GM12878 (cell line): ENCODE data around the gene F12. TPM values are rescaled to one million over a fixed set of nuclear protein-coding genes. Genes with fewer than 3 reads are reported as not detected.

Source experiments
- ATAC-seq: fragments of 200-7000 bp; cut with Tn5 transposase; 3 replicates; pipeline ENCODE4 v1.9.1; 2020; ENCODE audit warnings: mild to moderate bottlenecking, moderate library complexity
- BruUV-seq: library from RNA; stranded (reverse); fragments of 400-500 nt; replicated peaks from 2 replicates; lab custom pipeline; 2021; lab: Mats Ljungman, UMichigan
- CTCF ChIA-PET: fragments of 300-600 bp; sonication (Branson Sonifier 250); formaldehyde crosslinking; extraction: SDS; loops from one replicate; lab custom pipeline; 2021; ENCODE audit warnings: inconsistent platforms; lab: Yijun Ruan, JAX
- POLR2A ChIA-PET: fragments of 350-600 bp; formaldehyde crosslinking; extraction: SDS; loops from one replicate; lab custom pipeline; 2021; ENCODE audit warnings: inconsistent platforms; lab: Charles Lee
- RAD21 ChIA-PET: fragments of 300-600 bp; sonication (Branson Sonifier 250); formaldehyde crosslinking; loops from one replicate; lab custom pipeline; 2023; ENCODE audit warnings: antibody characterized with exemption; ENCODE audit not compliant: unreplicated experiment; lab: Charles Lee
- SMC1A ChIA-PET: fragments of 300-600 bp; sonication (Branson Sonifier 250); formaldehyde crosslinking; loops from one replicate; lab custom pipeline; 2023; ENCODE audit not compliant: unreplicated experiment, uncharacterized antibody; lab: Charles Lee
- DNase-seq: peaks from one replicate; pipeline ENCODE4 v3.0.0-alpha.2; 2011; ENCODE audit warnings: low read depth, low spot score
- FAIRE-seq: peaks from 3 replicates; lab custom pipeline; 2011; peaks lifted over from hg19 to GRCh38; lab: Jason Lieb, UNC
- H2AFZ ChIP-seq: 2 replicates; pipeline ENCODE4 v1.6.0; 2011; ENCODE audit warnings: low read depth, low read length, control low read depth; ENCODE audit not compliant: control insufficient read depth
- H3K27ac ChIP-seq: 2 replicates; pipeline ENCODE4 v1.5.1; 2011; ENCODE audit warnings: control low read depth; ENCODE audit not compliant: control insufficient read depth, insufficient read depth
- H3K27me3 ChIP-seq, 2 experiments: replicated peaks in 1 of 2; 2 replicates each; pipeline versions ENCODE4 v1.6.0 to v1.6.1; 2011; ENCODE audit warnings: low read length in 1 of 2; ENCODE audit not compliant: control insufficient read depth in 2 of 2, insufficient read depth in 2 of 2
- H3K36me3 ChIP-seq, 2 experiments: 2 replicates each; pipeline ENCODE4 v1.5.1; 2011; ENCODE audit warnings: low read length in 1 of 2; ENCODE audit not compliant: control insufficient read depth in 2 of 2, insufficient read depth in 2 of 2
- H3K4me1 ChIP-seq: 2 replicates; pipeline ENCODE4 v1.6.1; 2011; ENCODE audit warnings: mild to moderate bottlenecking, low read length, moderate library complexity, mixed read lengths; ENCODE audit not compliant: control insufficient read depth, insufficient read depth
- H3K4me2 ChIP-seq: 2 replicates; pipeline ENCODE4 v1.6.0; 2011; ENCODE audit warnings: control low read depth; ENCODE audit not compliant: control insufficient read depth, insufficient read depth
- H3K4me3 ChIP-seq: fragments of 200-600 bp; sonication (generic); 2 replicates; pipeline ENCODE4 v1.5.1; 2016
- H3K79me2 ChIP-seq: 2 replicates; pipeline ENCODE4 v1.6.0; 2011; ENCODE audit warnings: low read length; ENCODE audit not compliant: control insufficient read depth, insufficient read depth
- H3K9ac ChIP-seq: 2 replicates; pipeline ENCODE4 v1.8.0; 2011; ENCODE audit warnings: low read length, control low read depth, mixed read lengths; ENCODE audit not compliant: control insufficient read depth, insufficient read depth
- H3K9me3 ChIP-seq: replicated peaks from 3 replicates; pipeline ENCODE4 v1.5.1; 2011; ENCODE audit warnings: mild to moderate bottlenecking, low read length; ENCODE audit not compliant: control insufficient read depth, insufficient read depth
- H4K20me1 ChIP-seq: 2 replicates; pipeline ENCODE4 v1.6.0; 2011; ENCODE audit not compliant: control insufficient read depth, insufficient read depth
- ATF3 ChIP-seq: IDR thresholded peaks from 2 replicates; pipeline ENCODE4 v1.6.1; 2011; ENCODE audit warnings: low read depth, mild to moderate bottlenecking, low read length, moderate library complexity, borderline replicate concordance; ENCODE audit errors: extremely low read depth
- HDAC6 ChIP-seq: fragments of 200-600 bp; sonication (generic); IDR thresholded peaks from one replicate; pipeline ENCODE4 v1.8.0; 2017; ENCODE audit warnings: antibody characterized with exemption; ENCODE audit not compliant: unreplicated experiment
- IRF5 ChIP-seq: fragments of 450-650 bp; IDR thresholded peaks from 2 replicates; pipeline ENCODE4 v1.6.1; 2017; ENCODE audit warnings: borderline replicate concordance
- PAX8 ChIP-seq: fragments of 450-650 bp; IDR thresholded peaks from 2 replicates; pipeline ENCODE4 v1.6.1; 2017; ENCODE audit warnings: mild to moderate bottlenecking, moderate library complexity
- POLR2A ChIP-seq: IDR thresholded peaks from 2 replicates; pipeline ENCODE4 v1.6.1; 2011; ENCODE audit warnings: low read depth, mild to moderate bottlenecking, low read length
- TAF1 ChIP-seq: IDR thresholded peaks from 2 replicates; pipeline ENCODE4 v1.6.1; 2011; ENCODE audit warnings: mild to moderate bottlenecking, low read depth, low read length, borderline replicate concordance
- TARDBP ChIP-seq: IDR thresholded peaks from 2 replicates; pipeline ENCODE4 v1.6.1; 2016; ENCODE audit warnings: borderline replicate concordance
- WGBS: methylation state at CpG from one replicate; pipeline ENCODE4 v1.1.6; 2016; ENCODE audit warnings: low lambda C conversion rate; ENCODE audit not compliant: insufficient replicate concordance, insufficient coverage; ENCODE audit errors: missing lambda C conversion rate; 5-methylcytosine and 5-hydroxymethylcytosine counted together
- in situ Hi-C: fragments of 300-500 bp; cut with MboI; formaldehyde crosslinking; loops from 9 replicates; pipeline ENCODE4 v1.14.3; 2018; ENCODE audit warnings: mixed read lengths
- intact Hi-C: fragments of 100-400 bp; cut with micrococcal nuclease; formaldehyde crosslinking; loops from one replicate; pipeline ENCODE4 v1.14.2; 2022; ENCODE audit not compliant: unreplicated experiment
- polyA plus RNA-seq, 11 experiments: library from polyadenylated mRNA; depleted of rRNA in 4 of 11; unstranded in 6 of 11; stranded (reverse) in 5 of 11; fragments of >200 nt; fragmentation: Nextera tagmentation in 4 of 11; fragmentation: Illumina TruSeq in 1 of 11; extraction: Ambion mirVana in 4 of 11; extraction: Trizol in 1 of 11; gene quantifications; 1 replicate in 1 of 11; 2 replicates in 10 of 11; pipeline versions ENCODE4 v1.2.1 to v1.2.3, GENCODE V29; 2011 to 2016; ENCODE audit warnings: inconsistent platforms in 2 of 11, missing spikeins in 2 of 11, low read depth in 1 of 11
- total RNA-seq, 4 experiments: library from RNA; depleted of rRNA in 3 of 4; stranded (reverse); fragments of >200 nt in 3 of 4; fragmentation: Illumina TruSeq in 1 of 4; extraction: Trizol in 1 of 4; gene quantifications; 2 replicates each; pipeline versions ENCODE4 v1.2.1 to v1.2.3, GENCODE V29; 2013 to 2021

Gene F12
- total and polyA plus RNA-seq, 10 of the 15 experiments (the other 5 are each of a cell fraction or from before 2014, with no cell fraction given), result 0.25 to 11.3 (median 5.5) TPM

GRCh38 chr5:177440211-177440989, 31.0 kb upstream of the F12 start:
- Histone ChIP-seq H4K20me1 (no peaks in the 10 kb centered on the region), H3K79me2 (no peaks in the 10 kb centered on the region), H3K27ac (no peak overlapping the region), H3K4me3 (no peak overlapping the region), H3K9me3 (no peaks in the 10 kb centered on the region), H3K4me2 (no peak overlapping the region), H3K27me3 (no peaks in the 10 kb centered on the region), H3K36me3 (peaks cover 22 to 31% of the 10 kb centered on the region in 2 experiments), H3K9ac (no peak overlapping the region), H2AFZ (no peak overlapping the region), H3K4me1 (peaks cover 17% of the 10 kb centered on the region)
- intact Hi-C loops, result no loop called here
- ChIA-PET RAD21 (interaction anchor here (1.0 kb wide), 1 partner anchor 9 kb away, joined by 3 read pairs; no protein-coding TSS in a partner anchor), POLR2A (interaction anchor here (0.6 to 2.4 kb wide), 7 partner anchors 10 to 37 kb away, joined by 3 to 7 read pairs (median 4); no protein-coding TSS in a partner anchor), SMC1A (interaction anchor here (7.4 kb wide), 1 partner anchor 9 kb away, joined by 73 read pairs; no protein-coding TSS in a partner anchor), CTCF (interaction anchor here (1.2 kb wide), 1 partner anchor 36 kb away, joined by 6 read pairs; no protein-coding TSS in a partner anchor)
- FAIRE-seq (no peak), DNase-seq (no peak), ATAC-seq (no peak)
- TF ChIP-seq POLR2A, result peak; percentile 45; the same call in 1 of the 2 replicates
- no peak for TF ChIP-seq TAF1
- no peak for TF ChIP-seq IRF5
- no peak for TF ChIP-seq TARDBP
- TF ChIP-seq PAX8, result no peak
- no peak for TF ChIP-seq ATF3
- TF ChIP-seq HDAC6, result no peak
- in situ Hi-C loops, result no loop called here
- BruUV-seq, result no TSS peak
- WGBS, result 91% methylated on average over 24 of the region's 24 CpGs
